PC-3 (cell line): Measurements from ENCODE around the gene CEP120. TPM values are rescaled to one million over a fixed set of nuclear protein-coding genes. Genes with fewer than 3 reads are reported as not detected.

Experiments used
- ATAC-seq: fragments of 200-7000 bp; cut with Tn5 transposase; 2 replicates; pipeline ENCODE4 v1.9.1; 2020; ENCODE audit warnings: mild to moderate bottlenecking, moderate library complexity
- BruUV-seq: library from RNA; stranded (reverse); fragments of 400-500 nt; replicated peaks from 2 replicates; lab custom pipeline; 2021; lab: Mats Ljungman, UMichigan
- CTCF ChIA-PET: fragments of 300-600 bp; sonication (Branson Sonifier 250); formaldehyde crosslinking; loops from one replicate; lab custom pipeline; 2022; ENCODE audit warnings: antibody characterized with exemption; lab: Charles Lee
- POLR2A ChIA-PET: fragments of 300-600 bp; sonication (Branson Sonifier 250); formaldehyde crosslinking; loops from one replicate; lab custom pipeline; 2022; ENCODE audit warnings: antibody characterized with exemption; ENCODE audit not compliant: unreplicated experiment; lab: Charles Lee
- DNase-seq: peaks from one replicate; pipeline ENCODE4 v3.0.0-alpha.2; 2015
- H2AFZ ChIP-seq: fragments of 300-600 bp; sonication (generic); 2 replicates; pipeline ENCODE4 v1.6.0; 2016; ENCODE audit warnings: antibody characterized with exemption, low read length
- H3F3A ChIP-seq: fragments of 300-600 bp; sonication (generic); one replicate; pipeline ENCODE4 v1.6.0; 2017; ENCODE audit warnings: antibody characterized with exemption, low read length, control low read depth, mild to moderate bottlenecking; ENCODE audit not compliant: unreplicated experiment
- H3K27ac ChIP-seq: fragments of 300-600 bp; sonication (generic); 2 replicates; pipeline ENCODE4 v1.5.1; 2016; ENCODE audit warnings: mild to moderate bottlenecking, low read length
- H3K27me3 ChIP-seq: fragments of 300-600 bp; sonication (generic); 2 replicates; pipeline ENCODE4 v1.6.1; 2016; ENCODE audit warnings: low read length, mixed read lengths
- H3K36me3 ChIP-seq: fragments of 300-600 bp; sonication (generic); 2 replicates; pipeline ENCODE4 v1.6.1; 2016; ENCODE audit warnings: low read depth, mixed run types, low read length, mixed read lengths
- H3K4me1 ChIP-seq: fragments of 300-600 bp; sonication (generic); 2 replicates; pipeline ENCODE4 v1.5.1; 2016; ENCODE audit warnings: low read length; ENCODE audit not compliant: insufficient read depth
- H3K4me2 ChIP-seq: fragments of 300-600 bp; sonication (generic); 2 replicates; pipeline ENCODE4 v1.6.0; 2016; ENCODE audit warnings: low read length
- H3K4me3 ChIP-seq: fragments of 300-600 bp; sonication (generic); 2 replicates; pipeline ENCODE4 v1.5.1; 2016; ENCODE audit warnings: mild to moderate bottlenecking, low read length, mixed read lengths
- H3K79me2 ChIP-seq: fragments of 300-600 bp; sonication (generic); 2 replicates; pipeline ENCODE4 v1.6.1; 2017; ENCODE audit warnings: low read length, mixed read lengths
- H3K9ac ChIP-seq: fragments of 300-600 bp; sonication (generic); 2 replicates; pipeline ENCODE4 v1.6.0; 2016; ENCODE audit warnings: mild to moderate bottlenecking, low read length
- H3K9me2 ChIP-seq: fragments of 300-600 bp; sonication (generic); replicated peaks from 2 replicates; pipeline ENCODE4 v1.6.1; 2016; ENCODE audit warnings: mixed run types, low read length, mixed read lengths
- H3K9me3 ChIP-seq: fragments of 300-600 bp; sonication (generic); 2 replicates; pipeline ENCODE4 v1.6.1; 2016; ENCODE audit warnings: low read length, mixed read lengths
- H4K20me1 ChIP-seq: fragments of 300-600 bp; sonication (generic); 2 replicates; pipeline ENCODE4 v1.6.1; 2016; ENCODE audit warnings: low read length, mixed read lengths
- EZH2 ChIP-seq: fragments of 300-600 bp; sonication (generic); IDR thresholded peaks from one replicate; pipeline ENCODE4 v1.6.1; 2017; ENCODE audit warnings: antibody characterized with exemption, mild to moderate bottlenecking, low read length; ENCODE audit not compliant: unreplicated experiment
- EZH2phosphoT487 ChIP-seq: fragments of 300-600 bp; sonication (generic); IDR thresholded peaks from 2 replicates; pipeline ENCODE4 v1.6.1; 2018; ENCODE audit warnings: mild to moderate bottlenecking, antibody characterized with exemption, low read length, borderline replicate concordance
- intact Hi-C: fragments of 100-400 bp; cut with micrococcal nuclease; formaldehyde crosslinking; loops from 2 replicates; pipeline ENCODE4 v1.9.0; 2023
- total RNA-seq: library from RNA; depleted of rRNA; stranded (reverse); fragments of >200 nt; gene quantifications from 2 replicates; pipeline ENCODE4 v1.2.3, GENCODE V29; 2014
- TF ChIP-seq, protein P1 (sequence below): fragments of 300-600 bp; sonication (generic); conservative IDR thresholded peaks from 2 replicates; pipeline ENCODE4 v1.5.1; 2017; ENCODE audit warnings: antibody characterized with exemption, low read depth, mild to moderate bottlenecking, low read length

Gene CEP120
- total RNA-seq, 1 experiment from 2014 or later = 11.5 TPM

DNA sequence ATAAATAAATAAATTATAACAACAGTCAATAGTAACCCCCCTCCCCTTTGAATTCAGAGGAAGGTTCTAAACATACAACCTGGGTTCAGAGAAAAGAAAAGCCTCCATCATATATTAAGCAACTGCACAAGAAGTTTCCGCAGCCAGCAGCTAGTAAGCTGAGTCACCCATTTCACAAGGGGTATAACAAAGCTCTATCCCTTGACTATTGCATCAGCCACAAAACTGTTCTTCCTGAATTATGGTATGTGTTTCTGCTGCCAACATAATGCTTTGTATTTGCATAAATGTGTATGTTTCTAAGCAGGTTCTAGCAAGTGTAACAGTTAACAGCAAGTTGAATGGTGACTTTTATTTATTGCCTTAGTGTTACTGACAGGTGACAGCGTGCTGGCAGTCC is 6.8 kb upstream of the CEP120 start:
- no peaks in the 10 kb centered on the region for H3K36me3 ChIP-seq
- no peaks in the 10 kb centered on the region for H3K79me2 ChIP-seq
- ChIA-PET POLR2A (no interaction called here), CTCF (no interaction called here)
- H3K4me3 ChIP-seq = no peak overlapping the region
- peak overlapping the region; percentile 55; the same call in 1 of the 2 replicates for H2AFZ ChIP-seq
- TF ChIP-seq EZH2phosphoT487 = no peak
- H3F3A ChIP-seq = no peaks in the 10 kb centered on the region
- intact Hi-C loops = no loop called here
- H3K9me2 ChIP-seq = no peaks in the 10 kb centered on the region
- peak overlapping the region; percentile 41 for H3K27ac ChIP-seq
- BruUV-seq = no TSS peak
- H3K4me2 ChIP-seq = 0 out of 2 replicates have a peak overlapping the region, but pooled peaks have one; percentile 24
- peak; percentile 92 for ATAC-seq
- peak; percentile 86 for DNase-seq
- peaks cover 11% of the 10 kb centered on the region for H3K4me1 ChIP-seq
- H3K27me3 ChIP-seq = no peaks in the 10 kb centered on the region
- H3K9ac ChIP-seq = no peak overlapping the region
- H4K20me1 ChIP-seq = no peaks in the 10 kb centered on the region
- no peaks in the 10 kb centered on the region for H3K9me3 ChIP-seq

DNA sequence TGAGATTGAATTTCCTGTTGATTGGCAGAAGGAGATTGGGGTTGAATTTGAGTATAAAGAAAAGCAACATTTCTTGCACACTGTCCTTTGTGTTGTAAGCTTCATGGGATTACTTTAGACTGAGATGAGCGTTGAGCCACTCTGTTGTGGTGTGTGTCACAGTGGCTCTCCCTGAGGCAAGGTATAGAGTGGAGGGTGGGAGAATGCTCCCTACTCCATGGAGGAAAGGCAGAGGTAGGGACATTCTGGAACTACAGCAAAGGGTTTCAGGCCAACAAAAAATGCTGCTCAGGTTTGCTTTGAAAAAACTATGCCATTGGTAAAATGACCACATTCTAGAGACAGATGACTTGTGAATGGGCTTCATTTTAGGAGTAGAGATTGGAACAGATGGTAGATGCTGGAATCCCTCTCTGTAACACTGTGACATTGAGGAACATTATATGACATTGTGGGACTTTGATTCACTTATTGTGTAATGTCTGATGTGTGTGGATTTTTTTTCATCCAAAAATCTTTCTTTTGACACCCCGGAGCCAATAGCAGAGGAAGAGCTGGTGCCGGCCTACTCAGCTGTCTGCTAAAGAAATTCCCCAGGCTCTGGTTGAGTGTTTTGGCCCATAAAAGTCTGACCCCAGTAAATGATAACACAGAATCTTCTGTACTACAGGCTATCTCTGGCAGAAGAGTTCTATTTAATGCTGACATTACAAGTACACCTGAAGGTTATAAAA is 6.2 kb upstream of the CEP120 start:
- intact Hi-C loops = no loop called here
- no peaks in the 10 kb centered on the region for H3K79me2 ChIP-seq
- H3K27me3 ChIP-seq = no peaks in the 10 kb centered on the region
- no peaks in the 10 kb centered on the region for H3K9me3 ChIP-seq
- DNase-seq (no peak), ATAC-seq (peak; percentile 37)
- H3F3A ChIP-seq = no peaks in the 10 kb centered on the region
- H4K20me1 ChIP-seq = no peaks in the 10 kb centered on the region
- peak overlapping the region; percentile 30; the same call in 1 of the 2 replicates for H3K27ac ChIP-seq
- ChIA-PET POLR2A (no interaction called here), CTCF (no interaction called here)
- H2AFZ ChIP-seq = peak overlapping the region; percentile 55; the same call in 1 of the 2 replicates
- no peaks in the 10 kb centered on the region for H3K9me2 ChIP-seq
- TSS peak; percentile 88 for BruUV-seq
- H3K4me1 ChIP-seq = peaks cover 13% of the 10 kb centered on the region
- H3K4me3 ChIP-seq = no peak overlapping the region
- TF ChIP-seq EZH2 (no peak), EZH2phosphoT487 (no peak)
- TF ChIP-seq, protein P1, sequence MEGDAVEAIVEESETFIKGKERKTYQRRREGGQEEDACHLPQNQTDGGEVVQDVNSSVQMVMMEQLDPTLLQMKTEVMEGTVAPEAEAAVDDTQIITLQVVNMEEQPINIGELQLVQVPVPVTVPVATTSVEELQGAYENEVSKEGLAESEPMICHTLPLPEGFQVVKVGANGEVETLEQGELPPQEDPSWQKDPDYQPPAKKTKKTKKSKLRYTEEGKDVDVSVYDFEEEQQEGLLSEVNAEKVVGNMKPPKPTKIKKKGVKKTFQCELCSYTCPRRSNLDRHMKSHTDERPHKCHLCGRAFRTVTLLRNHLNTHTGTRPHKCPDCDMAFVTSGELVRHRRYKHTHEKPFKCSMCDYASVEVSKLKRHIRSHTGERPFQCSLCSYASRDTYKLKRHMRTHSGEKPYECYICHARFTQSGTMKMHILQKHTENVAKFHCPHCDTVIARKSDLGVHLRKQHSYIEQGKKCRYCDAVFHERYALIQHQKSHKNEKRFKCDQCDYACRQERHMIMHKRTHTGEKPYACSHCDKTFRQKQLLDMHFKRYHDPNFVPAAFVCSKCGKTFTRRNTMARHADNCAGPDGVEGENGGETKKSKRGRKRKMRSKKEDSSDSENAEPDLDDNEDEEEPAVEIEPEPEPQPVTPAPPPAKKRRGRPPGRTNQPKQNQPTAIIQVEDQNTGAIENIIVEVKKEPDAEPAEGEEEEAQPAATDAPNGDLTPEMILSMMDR = no peak
- H3K9ac ChIP-seq = no peak overlapping the region
- H3K4me2 ChIP-seq = 0 out of 2 replicates have a peak overlapping the region, but pooled peaks have one; percentile 24
- no peaks in the 10 kb centered on the region for H3K36me3 ChIP-seq

DNA sequence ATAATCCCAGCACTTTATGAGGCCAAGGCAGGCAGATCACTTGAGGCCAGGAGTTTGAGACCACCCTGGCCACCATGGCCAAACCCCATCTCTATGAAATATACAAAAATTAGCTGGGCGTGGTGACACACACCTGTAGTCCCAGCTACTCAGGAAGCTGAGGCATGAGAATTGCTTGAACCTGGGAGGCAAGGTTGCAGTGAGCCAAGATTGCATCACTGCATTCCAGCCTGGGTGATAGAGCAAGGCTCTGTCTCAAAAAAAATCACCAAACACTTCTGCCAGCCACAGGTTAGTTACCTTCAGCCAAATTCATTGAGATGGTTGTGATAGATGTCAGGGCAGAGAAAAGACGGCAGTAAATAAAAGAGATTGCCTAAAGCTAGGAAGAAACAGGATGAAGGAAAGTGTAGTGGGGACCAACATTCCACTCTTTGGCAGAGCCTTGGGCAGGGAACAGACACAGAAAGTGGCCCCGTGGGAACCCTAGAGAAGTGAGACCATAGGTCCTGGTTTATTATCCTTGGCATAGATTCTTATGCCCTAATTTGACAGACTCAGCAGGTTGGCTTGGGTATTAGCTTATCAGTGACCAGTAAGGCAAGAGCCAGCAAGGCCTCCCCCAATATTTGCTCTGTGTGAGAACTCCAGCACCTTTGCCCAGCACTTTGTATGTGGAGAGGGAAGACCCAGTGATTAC is 5.5 kb upstream of the CEP120 start:
- Histone ChIP-seq H3K9ac (no peak overlapping the region), H3K27ac (no peak overlapping the region), H3K36me3 (no peaks in the 10 kb centered on the region), H3F3A (no peaks in the 10 kb centered on the region), H3K4me3 (no peak overlapping the region), H2AFZ (no peak overlapping the region), H3K9me2 (no peaks in the 10 kb centered on the region), H3K79me2 (no peaks in the 10 kb centered on the region), H3K4me2 (no peak overlapping the region), H3K9me3 (no peaks in the 10 kb centered on the region), H3K27me3 (no peaks in the 10 kb centered on the region), H3K4me1 (peaks cover 15% of the 10 kb centered on the region), H4K20me1 (no peaks in the 10 kb centered on the region)
- CTCF ChIA-PET = no interaction called here
- TF ChIP-seq EZH2phosphoT487 = no peak
- DNase-seq = no peak
- BruUV-seq = no TSS peak
- intact Hi-C loops = no loop called here
- ATAC-seq = no peak
- POLR2A ChIA-PET = no interaction called here
